ENCODE data around the gene NECTIN1.

Gene NECTIN1

DNA sequence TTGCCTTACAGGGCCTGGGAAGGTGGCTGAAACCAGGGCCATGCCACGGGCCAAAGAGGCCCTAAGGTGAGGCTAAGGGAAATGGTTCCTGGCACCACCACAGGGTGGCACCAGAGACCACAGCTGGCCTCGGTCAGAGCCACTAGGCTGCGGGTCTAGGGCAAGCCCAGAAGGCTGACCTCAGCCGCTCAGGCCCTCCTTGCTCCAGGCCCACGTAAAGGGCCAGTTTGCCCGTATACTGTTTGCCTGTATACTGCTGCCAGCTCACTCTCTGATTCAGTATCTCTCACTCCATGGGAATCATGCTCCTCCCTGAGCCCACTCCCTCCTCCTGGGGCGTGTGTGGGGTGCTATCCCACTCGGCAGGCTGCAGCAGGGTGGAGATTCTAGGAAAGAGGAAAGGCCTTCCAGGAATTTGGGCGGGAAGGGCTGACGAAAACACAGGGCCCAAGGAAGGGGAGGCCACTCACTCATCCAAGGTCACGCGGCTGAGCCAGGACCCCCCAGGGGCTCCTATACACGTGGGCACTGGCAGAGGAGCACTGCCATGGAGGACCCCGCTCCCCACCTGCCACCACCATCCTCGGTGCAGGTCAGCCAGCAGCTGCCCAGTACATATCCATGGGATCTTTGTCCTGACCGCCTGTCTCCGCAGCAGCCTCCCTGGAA lies 62.4 kb downstream of the NECTIN1 start:
- DNase-seq: peak; percentile 33 to 41

- no peak for DNase-seq
Measured at GRCh38 chr11:119666061-119666460, 62.9 kb downstream of the NECTIN1 start.

DNA sequence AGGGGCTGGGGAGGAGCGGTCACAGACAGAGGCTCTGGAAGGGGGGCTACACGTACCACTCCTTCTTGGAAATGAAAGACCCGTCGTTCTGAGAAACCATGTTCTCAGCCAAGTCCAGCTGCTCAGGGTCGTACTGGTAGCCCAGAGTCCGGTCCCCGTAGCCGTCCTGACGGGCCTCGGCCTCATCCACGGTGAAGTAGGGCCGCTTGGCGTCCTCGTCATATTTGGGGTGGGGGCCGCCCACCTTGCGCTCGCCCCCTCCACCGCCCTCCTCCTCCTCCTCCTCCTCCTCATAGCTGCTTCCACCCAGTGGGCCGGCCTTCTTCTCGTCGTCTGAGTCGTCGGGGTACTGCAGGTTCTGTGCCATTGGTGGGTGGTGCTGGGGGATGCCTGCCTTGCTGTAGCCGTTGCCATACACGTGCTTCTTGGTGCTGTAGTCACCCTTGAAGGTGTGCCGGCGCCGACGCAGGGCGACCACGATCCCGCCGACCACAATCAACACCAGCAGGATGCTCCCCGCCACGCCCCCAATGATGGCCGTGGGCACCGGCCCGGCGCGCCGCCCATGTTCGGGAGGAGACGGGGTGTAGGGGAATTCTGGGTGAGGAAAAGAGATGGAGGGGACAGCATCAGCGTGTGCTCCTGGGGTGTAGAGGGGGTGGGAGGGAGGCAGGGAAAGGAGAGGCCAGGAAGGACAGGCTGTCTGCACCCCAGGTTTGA lies 64.1 kb downstream of the NECTIN1 start:
- no peak for DNase-seq

DNA sequence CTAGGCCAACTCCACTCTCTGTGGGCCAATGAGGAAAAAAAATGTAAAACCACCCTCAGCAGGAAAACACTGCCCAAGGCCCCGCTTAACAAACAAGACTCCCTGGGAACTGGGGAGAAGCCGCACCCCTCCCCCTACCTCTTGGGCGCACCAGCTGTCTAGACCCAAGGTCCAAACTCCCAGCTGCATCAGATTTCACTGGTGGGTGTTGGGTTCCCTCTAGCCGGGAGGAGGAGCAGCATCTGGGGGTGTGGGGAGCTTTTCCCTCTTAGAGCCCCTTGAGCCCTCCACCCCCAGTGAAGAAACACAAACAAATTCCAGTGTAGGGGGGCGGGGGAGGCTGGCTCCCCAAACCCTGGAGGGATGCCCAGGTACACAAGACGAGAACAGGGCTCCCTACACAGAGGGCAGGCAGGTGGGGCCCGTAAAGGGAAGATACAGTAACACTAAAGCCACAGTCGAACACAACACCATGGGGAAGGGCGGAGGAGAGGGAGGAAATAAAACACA lies 64.9 kb downstream of the NECTIN1 start:
- peak; percentile 22 to 48 for DNase-seq

DNA sequence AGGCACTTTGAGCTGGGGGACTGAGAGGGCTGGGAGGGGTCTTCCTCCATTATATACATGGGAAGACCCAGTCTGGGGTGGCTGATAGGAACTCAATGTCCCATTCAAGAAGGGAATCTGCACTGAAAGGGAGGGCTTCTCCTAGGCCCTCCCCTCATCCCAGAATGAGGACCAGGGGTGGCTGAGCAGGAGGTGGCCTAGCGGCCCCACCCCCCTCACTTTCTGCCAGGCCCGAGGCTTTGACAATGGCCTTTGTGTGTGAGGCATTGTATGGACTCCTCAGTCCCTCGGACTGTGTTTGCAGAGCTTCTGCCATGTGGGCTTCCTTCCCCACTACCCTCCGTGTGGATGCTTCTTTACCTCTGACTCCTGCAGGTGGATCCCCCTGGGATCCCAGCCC lies 65.7 kb downstream of the NECTIN1 start:
- DNase-seq: no peak

DNA sequence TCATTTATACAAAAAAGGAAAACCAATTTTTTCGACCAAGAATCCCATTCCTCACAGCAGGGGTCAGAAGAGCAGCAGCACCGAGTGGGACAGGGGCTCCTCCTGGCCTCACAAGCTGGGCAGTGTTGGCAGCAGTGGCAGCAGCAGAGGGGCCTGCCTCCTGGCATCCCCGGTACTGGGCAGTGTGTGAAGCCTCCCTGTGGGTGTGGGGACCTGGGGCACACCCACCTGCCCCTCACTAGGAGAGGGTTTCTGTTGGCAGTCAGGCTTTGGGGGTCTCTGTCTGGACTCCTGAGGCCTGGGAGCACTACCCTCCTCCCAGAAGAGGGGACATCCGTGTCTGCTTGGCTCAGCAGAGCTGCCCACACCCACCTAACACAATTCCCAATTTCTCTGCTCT lies 67.8 kb downstream of the NECTIN1 start:
- no peak for DNase-seq

DNA sequence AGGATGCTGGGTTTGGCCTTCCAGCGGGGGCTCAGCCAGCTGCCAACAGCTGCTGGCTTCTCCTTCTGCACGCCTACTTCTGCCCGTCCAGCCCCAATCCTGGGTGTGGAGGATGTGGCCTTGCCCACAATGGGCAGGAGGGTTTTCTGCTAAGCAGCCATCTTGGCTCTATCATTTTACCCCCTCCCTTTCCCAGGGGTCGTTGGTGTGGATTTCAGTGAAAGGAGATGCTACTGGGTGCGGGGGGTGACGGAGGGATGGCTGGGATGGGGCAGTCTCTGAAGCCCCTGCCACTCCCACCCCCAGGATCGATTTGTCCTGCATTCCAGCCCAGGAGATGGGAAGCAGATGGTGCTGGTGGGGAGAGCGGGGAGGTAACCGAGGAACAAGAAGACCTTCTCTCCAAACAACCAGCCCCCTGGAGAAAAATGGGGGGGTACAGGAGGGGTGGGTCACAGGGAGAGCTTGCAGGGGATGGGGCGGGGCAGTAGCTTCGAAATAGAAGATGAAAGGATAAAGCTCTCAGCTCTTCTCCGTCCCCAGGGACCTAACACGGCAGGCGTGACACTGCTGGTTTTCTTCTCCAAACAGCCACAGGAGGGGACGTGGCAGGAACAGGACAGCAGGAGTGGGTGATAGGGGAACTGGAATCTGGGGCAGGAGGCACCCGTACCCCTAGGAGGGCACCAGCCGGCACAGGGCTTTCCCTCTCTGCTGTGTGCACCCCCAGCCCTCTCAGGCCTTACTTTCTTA lies 68.9 kb downstream of the NECTIN1 start:
- no peak for DNase-seq

GRCh38 chr11:119652907-119653659 lies 75.9 kb downstream of the NECTIN1 start:
- DNase-seq: no peak

DNA sequence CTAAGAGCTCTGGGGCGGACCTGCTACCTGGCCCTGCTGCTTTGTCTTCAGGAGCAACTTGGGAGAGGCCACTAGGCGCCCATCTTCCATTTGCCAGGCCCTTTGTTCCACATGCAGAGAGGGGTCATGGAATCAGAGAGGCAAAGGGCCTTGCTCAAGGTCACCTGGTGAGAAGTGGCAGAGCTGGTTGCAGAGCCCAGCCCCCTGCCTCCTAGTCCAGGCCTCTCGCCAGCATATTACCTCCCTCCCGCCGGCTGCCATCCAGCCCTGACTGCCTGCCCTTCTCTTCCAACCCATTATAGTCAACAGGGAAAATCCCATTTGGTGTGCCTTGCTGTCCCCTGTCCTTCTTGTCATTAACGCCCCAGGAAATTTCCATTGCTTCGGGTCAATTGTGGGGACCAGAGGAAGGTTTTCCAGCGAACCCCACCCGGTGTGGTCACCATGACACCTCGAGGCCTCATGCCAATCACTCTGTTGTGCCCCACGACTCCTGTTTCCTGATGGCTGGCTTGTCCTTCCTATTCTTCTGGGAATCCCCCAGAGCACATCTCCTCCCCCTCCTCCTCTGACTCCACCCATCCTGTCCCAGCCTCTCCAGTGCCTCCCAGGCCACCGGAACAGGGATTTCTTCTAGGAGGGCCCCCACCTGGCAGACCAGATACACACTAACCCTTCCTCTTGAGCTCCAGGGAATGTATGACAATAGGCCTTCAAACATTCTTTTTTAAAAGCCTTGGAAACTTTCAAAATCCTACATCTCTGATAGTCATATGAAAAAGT lies 77.0 kb downstream of the NECTIN1 start:
- no peak for DNase-seq

DNA sequence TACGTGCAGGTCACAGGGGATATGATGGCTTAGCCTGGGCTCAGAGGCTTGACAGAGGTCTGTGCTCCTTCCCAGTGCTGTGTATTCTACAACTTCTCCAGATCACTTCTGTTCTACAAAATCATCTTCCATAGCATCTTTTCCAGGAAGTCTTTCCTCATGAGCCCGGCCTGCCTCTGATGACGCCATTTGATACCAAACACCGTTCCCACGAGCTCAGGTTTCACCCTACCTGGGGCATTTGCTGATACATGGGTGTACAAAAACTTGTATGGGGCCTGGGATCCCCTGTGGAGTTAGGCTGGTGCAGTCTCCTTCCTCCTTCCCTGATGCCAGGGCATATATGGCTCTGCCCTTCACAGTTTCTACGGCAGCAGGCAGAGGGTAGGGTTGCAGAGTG lies 78.7 kb downstream of the NECTIN1 start:
- no peak for DNase-seq

DNA sequence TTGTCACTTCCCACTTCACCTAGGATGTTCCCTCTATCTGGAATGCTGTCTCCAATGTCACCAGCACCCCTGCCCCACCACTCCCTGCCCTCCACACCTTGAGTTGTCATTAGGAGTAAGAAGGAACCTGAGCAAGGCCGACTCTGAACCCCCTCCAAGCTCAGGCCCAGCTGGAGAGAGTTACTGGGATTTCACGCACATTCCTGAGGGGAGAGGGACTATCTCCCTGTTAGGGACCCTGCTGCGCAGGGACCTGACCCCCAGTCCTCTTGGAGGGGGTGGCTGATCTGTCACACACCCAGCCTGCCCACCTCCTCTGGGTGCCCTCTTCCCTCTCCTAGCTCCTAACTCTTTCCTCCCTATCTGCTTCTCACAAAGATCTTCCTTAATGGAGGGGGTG lies 81.7 kb downstream of the NECTIN1 start:
- DNase-seq: no peak

DNA sequence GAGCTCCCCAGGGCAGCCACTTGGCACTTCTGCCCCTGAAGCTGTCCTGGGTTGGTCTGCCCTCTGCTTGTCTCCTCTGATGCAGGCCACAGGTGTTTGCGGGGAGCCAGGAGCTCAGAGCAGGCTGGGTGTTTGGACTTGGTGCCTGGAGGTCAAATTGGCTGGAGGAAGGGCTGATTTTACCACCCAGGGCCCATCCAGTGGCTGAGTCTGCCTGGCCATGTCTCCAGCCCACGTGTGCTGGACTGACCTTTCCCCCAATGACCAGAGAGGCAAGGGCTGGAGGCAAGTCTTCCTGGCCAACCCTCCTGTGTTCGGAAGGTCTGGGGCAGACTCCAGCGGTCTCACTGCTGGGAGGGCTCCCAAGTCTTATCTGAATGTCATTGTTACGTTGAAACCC lies 84.0 kb downstream of the NECTIN1 start:
- no peak for DNase-seq

DNA sequence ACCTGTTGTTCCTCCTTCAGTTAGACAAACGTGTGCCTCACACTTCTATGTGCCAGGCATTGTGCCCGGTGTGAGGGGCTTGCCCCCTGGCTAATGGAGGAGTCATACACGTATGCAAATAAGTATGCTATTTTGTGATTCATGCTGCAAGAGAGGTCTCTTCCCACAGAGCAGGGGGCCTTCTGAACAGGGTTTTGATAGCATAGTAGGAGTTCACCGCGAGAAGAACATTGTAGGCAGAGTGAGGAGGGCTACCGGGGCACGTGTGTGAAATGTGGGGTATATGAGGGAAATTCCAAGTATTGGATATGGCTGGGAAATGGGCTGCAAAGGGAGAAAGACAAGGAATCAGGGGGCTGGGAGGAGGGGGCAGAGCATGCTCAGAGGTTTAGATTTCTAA lies 84.5 kb downstream of the NECTIN1 start:
- DNase-seq: no peak

GRCh38 chr11:119643876-119644225 lies 85.1 kb downstream of the NECTIN1 start:
- no peak for DNase-seq

DNA sequence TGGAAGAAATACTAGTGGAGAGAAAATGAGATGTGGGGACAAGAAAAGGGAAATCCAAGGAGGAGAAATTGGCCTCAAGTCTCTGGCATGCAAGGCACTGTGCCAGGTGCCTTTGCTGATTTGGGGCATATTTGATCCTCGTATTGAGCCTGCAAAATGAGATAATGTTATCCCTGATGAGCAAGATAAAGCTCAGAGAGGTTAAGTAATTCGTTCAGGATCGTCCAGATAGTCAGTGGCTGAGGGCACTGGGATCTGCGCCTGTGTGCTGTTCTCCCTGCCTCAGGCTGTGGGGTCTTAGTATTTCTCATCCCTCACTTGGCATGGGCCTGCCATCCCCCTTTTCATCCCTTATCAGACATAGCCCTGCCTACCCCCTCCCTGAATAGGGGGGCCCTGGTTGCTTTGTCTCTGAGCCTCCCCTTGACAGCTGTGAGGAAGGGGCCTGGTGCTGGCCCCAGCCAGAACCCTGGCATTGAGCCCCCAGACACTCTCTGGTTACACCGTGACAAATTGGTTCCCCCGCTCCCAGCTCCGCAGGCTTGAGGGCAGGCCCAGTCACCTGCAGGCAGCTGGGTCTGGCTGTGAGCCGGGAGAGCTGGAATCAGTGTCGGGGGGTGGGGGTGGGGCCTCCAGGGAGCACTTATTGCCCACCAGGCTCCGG lies 85.7 kb downstream of the NECTIN1 start:
- no peak for DNase-seq

- no peak for DNase-seq
Measured at GRCh38 chr11:119641983-119642745, 86.8 kb downstream of the NECTIN1 start.

- no peak for DNase-seq
Measured at GRCh38 chr11:119640541-119640940, 88.5 kb downstream of the NECTIN1 start.

DNA sequence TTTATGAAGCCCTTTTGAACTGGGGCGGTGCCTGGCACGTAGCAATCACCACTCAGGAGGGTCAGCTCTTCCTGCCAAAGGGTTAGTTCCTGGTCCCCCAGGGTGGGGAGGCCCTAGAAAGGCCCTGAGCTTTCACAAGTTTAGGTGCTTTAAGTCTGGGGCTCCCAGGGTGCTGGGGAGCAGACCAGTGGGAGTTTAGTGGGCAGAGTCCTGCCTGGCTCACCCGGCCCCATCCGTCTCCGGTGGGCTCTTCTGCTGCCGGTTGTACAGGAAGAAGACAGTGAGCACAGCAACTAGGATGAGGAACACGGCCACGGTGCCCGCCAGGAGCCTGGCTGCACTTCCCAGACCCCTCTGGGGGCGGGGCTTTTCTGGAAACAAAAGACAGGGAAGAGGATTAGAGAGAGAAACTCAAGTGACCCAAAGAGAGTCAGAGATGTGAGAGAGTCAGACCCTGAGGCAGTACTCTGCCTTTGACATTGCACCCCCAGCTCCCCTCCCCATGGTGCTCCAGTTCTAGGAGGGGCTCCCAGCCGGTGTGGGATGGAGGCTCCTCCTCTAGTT lies 89.3 kb downstream of the NECTIN1 start:
- no peak for DNase-seq

DNA sequence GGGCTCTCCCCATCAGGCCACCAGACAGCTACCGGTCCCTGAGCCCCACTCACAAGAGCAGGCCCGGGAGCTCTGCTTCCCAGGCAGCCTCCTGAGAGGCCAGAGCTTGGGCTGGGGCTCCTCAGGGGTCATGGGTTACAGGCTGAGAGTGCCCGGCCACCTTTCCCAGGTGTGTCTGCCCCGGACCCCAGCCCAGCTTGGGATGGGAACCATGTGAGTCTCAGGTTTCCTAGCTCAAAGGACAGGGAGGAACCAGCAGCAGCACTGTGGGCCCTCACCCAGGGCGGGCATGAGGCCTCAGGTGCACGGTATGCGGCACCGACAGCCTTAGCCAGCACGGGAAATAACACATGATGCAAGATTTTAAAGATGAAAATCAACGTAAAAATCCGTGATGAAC lies 90.1 kb downstream of the NECTIN1 start:
- no peak for DNase-seq

DNA sequence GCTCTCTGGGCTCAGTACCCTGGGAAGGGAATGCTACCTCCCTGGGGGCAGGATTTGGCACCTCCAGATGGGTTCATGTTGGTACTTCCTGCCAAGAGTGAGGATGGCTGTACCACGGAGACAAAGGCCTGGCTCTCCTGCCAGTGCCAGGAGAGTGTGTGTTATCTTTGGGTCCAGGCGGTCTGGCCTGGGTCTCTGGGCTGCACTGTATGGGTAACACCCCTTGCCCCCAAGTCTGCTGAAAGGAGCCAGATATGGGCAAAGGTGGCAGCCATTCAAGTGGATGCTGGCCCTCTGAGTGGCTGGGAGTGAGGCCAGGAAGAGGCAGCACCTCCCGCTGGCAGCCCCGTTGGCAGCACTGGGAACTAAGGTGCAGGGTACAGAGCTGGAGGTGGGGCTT lies 91.5 kb downstream of the NECTIN1 start:
- no peak for DNase-seq

GRCh38 chr11:119635776-119636175 lies 93.2 kb downstream of the NECTIN1 start:
- no peak for DNase-seq
